Measurements from ENCODE around the gene MEST.

- no peak for TF ChIP-seq POLR2A (IDR thresholded peaks at IDR 0.05)
- TF ChIP-seq POLR2AphosphoS5 (IDR thresholded peaks at IDR 0.05), result no peak
Observed at GRCh38 chr7:130452951-130453350, 38.9 kb upstream of the MEST start.
